Mucosa of gallbladder (tissue), 1 donor: ENCODE results near the gene DRAXIN. TPM values are rescaled to one million over a fixed set of nuclear protein-coding genes. Genes with fewer than 3 reads are reported as not detected.

ENCODE experiments used
- DNase-seq: peaks from one replicate; pipeline ENCODE4 v3.0.0-alpha.2; 2020; ENCODE audit warnings: low spot score
- total RNA-seq: library from RNA; stranded (reverse); gene quantifications from one replicate; pipeline ENCODE4 v1.2.1, GENCODE V29; 2021
- donor health status: DM: no; HTN: no; CAD: no.

Gene DRAXIN
- total RNA-seq, 1 donor from 2014 or later, result 0.12 TPM

DNA sequence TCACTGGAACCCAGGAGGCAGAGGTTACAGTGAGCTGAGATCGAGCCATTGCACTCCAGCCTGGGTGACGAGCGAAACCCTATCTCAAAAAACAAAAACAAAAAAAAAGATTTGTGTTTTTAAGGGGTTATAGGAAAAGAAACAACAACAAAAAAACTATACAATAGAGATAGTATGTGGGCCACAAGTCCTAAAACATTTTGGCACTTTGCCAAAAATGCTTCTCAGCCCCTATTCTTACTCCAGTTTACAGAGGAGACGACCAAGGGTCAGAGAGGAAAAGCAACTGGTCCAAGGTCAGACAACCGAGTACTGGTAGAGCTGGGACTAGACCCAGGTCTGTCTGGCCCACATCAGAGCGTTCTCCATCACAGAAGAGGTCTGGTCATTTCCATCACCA, 33.9 kb upstream of the DRAXIN start:
- no peak for DNase-seq

DNA sequence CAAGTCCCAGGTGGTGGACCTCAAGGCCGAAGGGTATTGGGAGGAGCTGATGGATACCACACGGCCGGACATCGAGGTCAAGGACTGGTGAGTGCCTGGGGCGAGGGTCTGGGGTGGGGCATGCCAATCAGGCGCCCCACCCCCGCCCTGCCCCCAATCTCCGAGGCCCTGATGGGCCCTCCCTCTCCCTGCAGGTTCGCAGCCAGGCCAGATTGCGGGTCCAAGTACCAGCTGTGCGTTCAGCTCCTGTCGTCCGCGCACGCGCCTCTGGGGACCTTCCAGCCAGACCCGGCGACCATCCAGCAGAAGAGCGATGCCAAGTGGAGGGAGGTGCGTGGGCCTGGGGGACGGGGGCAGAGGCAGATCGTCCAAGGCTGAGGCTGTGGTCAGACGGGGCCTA, 33.0 kb upstream of the DRAXIN start:
- DNase-seq, result no peak

DNA sequence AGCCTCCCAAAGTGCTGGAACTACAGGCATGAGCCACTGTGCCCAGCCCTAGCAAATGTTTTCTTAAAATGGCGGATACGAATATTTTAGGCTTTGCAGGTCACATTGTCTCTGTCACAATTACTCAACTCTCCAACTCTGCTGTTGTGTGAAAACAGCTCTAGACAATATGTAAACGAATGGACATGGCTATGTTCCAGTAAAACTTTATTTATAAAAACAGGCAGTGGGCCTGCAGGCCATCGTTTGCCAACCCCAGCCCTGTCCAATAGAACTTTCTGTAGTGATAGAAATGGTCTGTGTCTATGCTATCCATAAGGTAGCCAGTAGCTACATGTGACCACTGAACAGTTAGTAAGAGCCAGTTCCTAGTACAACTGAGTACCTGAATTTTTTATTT, 31.8 kb upstream of the DRAXIN start:
- DNase-seq, result no peak

DNA sequence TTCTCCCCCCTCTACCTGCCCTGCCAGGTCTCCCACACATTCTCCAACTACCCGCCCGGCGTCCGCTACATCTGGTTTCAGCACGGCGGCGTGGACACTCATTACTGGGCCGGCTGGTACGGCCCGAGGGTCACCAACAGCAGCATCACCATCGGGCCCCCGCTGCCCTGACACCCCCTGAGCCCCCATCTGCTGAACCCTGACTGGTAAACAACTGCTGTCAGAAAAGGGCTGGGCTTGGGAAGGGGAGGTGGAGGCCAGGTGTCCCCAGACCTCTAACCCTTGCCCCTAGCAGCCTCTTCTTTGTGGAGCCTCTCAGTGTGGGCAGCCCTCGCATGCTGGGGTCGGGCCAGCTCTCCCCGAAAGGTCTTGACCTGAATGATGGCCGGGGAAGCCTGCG, 30.4 kb upstream of the DRAXIN start:
- no peak for DNase-seq

DNA sequence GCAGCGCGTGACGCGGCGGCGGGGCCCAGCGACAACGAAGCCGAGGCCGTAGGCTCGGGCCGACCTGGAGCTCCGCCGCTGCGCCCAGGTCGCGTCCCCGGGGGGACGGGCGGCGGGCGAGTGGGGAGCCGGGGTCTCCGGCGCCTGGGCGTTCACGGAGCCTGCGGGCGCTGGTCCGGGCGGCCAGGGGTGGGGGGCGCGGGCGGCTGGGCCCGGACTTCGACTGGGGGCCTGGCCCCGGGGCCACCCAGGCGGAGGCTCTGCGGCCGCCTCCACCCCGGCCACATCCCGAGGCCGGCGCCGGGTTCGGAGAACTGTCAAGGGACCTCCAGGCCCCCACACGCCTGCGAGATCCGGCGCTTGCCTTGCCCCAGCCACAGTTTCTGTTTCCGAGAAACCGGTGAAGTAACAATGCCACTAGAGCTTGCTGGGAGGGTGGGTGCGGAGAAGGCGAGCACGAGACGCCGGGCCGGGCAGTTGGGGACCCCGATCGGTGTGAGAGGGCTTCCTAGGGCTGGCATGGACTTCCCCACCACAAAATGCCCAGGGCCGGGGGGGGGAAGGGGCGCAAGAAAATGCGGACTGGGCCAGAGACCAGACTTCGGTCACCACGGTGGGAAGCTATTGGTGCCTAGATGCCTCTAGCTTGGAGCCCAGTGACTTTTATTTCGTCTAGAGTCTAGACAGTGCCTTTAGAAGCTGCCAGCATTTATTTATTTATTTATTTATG, 27.0 kb upstream of the DRAXIN start:
- DNase-seq, result no peak

DNA sequence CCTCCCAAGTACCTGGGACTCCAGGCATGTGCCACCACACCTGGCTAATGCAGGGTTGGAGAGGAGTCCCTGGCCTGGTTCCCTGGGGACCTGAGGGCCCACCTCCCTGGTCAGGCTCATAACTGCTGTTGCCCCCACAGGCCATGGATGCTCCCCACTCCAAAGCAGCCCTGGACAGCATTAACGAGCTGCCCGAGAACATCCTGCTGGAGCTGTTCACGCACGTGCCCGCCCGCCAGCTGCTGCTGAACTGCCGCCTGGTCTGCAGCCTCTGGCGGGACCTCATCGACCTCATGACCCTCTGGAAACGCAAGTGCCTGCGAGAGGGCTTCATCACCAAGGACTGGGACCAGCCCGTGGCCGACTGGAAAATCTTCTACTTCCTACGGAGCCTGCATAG, 23.0 kb upstream of the DRAXIN start:
- DNase-seq, result no peak

DNA sequence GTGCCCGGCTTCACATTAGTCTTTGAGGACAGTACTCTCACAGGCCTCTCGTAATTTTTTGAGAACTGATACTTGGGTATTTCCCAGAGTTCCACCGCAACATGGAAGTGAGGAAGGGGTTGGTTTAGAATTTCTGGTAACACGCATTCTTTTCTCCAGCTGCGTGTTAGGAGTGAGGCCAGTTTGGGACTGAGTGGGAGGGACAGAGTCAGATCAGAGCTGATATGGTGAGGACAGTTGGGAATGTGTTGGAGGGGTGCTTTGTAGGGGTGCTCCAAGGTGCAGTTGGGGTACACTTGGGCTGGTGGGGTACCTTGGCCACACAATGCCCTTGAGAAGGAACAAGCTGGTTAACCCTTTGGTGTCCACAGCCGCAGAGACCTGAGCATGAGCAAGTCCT, 20.8 kb upstream of the DRAXIN start:
- no peak for DNase-seq

DNA sequence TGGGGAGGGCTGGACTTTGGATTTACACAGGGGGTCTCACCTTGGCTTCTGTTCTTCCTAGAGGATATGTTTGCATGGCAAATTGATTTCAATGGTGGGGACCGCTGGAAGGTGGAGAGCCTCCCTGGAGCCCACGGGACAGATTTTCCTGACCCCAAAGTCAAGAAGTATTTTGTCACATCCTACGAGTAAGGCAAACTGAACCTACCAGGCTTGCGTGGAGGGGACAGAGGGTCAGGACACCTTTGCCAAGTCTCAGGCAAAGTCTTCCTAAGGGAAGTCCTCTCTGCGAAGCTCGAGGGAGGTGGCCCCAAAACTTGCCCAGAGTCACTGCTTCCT, 20.3 kb upstream of the DRAXIN start:
- no peak for DNase-seq

DNA sequence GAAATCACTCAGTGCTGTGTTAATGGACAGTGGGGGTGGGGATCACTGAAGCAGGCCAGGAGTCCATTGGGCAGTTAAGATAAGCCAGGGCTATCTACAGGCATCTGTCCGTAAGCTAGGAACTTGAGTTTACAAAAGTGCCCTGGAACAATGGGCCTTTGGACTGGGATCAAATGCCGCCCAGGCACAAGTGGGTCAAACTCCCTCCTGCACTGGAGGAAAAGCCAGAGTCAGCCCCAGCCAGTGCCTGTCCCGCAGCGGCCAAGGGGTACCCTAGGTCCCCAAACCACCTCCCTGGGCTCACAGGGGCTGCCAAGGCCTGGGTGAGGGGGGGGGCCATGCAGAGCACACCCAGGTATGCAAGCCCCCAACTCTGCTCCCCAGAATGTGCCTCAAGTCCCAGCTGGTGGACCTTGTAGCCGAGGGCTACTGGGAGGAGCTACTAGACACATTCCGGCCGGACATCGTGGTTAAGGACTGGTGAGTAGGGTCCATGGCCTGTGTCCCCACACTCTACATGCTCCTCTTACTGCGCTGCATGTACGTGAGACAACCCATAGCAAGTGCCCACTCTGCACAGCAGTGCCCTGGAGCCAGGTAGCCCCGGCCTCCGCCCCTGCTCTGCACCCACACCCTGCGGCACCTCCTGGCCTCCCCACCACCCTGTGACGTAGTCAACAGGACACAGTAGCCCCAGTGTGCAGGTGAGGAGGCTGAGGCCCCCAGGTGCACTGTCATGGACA, 19.8 kb upstream of the DRAXIN start:
- DNase-seq, result peak; percentile 61

DNA sequence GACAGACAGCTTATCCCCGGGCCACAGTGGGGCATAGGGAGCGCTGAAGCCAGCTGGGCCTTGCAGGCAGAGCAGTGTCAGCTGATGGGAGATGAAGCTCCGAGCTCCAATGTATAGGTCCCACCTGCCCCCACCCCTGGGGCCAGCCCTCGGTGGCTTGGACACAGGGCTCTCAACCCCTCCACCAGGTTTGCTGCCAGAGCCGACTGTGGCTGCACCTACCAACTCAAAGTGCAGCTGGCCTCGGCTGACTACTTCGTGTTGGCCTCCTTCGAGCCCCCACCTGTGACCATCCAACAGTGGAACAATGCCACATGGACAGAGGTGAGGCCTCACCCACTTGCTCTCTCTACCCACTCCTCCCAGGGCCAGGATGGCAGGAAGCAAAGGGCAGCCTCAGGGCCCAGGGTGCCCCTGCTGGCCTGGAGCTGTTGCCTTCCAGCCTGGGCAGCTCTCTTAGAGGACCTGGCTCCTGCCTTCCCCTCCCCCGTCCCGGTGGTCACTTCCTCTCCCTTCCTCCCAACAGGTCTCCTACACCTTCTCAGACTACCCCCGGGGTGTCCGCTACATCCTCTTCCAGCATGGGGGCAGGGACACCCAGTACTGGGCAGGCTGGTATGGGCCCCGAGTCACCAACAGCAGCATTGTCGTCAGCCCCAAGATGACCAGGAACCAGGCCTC, 18.3 kb upstream of the DRAXIN start:
- no peak for DNase-seq

DNA sequence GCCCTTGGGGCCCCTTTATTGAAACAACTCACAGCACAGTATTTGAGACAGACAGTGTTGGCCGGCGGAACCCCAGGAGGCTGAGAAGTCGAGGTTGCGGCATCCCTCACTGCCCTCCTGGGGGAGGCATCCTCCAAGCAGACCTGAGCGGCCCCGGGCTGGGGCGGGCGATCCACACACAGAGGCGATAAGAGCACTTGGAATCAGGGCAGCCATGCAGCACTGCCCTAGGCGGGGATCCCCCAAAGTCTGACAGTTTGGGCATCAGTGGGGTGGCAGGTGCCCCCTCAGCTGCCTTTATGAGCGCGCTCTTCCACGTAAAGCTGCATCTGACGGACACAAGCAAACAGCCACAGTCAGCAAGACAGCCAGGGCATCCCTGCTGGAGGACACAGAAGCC, 17.0 kb upstream of the DRAXIN start:
- DNase-seq, result no peak

DNA sequence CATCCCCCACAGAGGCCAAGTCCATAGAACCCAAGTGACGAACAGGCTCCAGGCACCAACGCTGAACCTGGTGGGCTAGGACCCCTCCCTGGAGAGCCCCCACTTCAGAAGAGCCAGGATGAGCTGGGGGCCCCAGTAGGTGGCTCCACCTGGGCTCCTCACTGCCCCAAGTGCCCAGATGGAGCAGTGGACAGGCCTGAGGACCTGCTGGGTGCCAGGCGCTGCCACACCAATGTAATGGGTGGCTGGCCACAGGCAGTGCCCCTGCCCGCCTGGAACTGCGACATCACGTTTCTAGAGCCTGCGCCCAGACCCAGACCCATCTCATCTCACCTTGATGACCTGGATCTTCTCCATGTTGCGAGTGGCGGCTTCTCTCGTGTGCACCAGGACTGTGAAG, 16.2 kb upstream of the DRAXIN start:
- DNase-seq, result no peak

DNA sequence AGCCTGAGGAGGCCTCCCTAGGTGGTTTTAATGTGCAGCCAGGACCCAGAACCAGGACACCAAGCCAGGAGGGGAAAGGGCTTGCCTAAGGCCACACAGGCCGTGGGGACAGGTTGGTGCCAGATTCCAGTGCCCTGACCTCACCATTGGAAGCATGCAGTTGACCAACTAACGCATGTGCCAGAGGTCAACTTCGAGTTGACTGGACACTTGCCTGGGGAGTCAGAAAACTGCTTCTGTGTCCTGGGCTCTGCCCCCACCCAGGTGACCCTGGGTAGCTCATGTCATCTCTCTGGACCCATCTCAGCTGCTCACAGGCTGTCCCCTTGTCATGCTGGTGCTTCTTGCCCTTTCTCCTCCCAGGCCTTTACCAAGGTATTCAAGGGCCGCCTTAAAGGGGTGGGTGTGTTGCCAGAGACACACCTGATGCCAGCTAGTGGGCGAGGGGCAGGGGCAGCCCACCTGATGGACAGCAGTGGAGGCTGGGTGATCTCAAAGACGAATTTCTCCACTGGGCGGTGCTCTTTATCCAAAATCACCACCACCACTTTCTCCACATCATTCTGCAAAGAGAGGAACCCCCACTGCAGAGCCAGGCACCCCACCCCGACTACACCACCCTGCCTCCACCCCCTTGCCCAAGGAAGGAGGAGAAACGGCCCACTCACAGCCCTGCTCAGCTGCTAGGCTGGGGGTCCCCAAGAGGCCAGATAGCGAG, 15.0 kb upstream of the DRAXIN start:
- no peak for DNase-seq

DNA sequence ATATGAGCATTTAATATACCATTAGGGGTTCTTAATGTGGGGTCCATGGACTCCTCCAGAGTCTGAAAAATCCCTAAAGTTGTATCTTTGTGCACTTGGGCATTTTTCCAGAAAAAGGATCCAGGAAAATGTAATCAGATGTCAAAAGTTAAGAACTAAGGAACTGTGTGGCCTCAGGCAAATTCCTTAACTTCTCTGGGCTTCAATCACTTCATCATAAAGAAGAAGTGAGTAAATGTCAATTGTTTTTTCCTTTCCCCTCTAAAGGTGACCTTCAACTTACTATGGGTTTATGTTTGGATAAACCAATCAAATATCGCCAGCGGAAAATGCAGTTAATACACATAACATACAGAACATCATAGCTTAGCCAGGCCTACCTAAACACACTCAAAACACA, 13.1 kb upstream of the DRAXIN start:
- DNase-seq, result no peak

DNA sequence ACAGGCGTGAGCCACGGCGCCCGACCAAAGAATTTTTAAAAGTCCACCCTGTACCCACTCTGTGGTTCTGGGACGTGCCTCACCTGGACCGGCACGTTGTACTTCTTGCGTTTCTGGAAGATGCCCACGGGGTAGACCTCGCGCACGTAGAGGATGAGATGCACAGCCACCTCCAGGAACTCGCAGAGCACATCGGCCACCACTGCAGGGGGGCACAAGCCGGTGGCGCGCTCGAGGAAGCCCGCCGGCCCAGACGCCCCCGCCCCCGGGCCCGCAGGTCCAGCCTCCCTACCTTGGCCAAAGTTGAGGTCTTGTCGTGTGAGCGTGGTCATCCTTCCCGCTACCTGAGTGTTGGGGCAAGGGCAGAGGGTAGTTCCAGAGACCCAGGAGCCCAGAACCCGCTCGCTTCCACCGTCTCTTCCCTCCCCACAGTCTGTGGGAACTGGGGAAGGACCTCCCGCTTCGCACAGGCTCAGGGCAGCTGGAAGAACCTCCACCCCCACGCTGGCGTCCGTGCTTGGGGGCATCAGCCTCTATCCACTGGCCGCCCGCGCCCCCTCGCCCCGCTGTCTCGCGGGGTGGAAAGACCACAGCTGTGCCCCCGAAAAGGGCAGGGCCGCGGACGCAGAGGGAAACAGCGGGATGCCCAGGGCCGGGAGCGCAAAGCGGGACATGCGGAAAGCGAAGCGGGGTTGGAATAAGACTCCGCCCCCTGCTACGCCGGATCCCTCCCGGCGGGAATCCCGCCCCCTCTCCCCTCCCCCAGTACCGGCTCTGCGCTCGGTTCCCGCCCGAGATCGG, 11.0 kb upstream of the DRAXIN start:
- no peak for DNase-seq

DNA sequence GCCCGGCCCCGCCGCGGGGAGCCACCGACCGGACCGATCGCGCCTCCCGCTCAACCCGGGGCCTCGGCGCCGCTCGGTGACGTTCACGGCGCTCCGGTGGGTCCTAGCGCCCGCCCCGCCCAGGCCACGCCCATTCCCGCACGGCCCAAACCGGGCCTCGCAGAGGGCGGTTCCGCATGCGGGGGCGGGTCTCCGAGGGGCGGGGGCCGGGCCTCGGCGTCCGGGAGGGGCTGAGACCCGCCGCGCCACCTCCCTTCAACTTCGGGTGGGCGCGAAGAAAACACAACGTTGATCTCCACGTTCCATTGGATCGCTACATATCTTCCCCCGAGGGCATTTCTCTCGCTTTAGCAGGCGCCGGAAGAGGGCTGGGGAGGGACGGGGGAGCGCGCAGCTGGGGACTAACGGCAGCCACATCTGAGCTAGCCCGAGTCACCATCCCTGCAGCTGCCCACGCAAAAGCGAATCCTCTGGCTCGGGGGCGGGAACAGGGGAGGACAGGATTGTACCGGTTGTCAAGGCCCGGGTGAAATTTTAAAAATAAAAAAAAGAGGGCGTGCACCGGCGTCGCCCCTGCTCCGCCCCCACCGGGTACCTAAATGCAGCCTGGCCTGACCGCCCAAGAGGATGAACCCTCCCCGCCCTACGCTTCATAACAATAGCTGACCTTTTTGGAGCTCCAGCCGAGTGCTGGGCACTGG, 10.3 kb upstream of the DRAXIN start, which contains the start of gene MAD2L2:
Gene MAD2L2, minus strand, starts transcription at position 78 of the 701 bp plus-strand sequence. CDS start 547 bp downstream, outside the sequence.
- DNase-seq, result peak; percentile 84

DNA sequence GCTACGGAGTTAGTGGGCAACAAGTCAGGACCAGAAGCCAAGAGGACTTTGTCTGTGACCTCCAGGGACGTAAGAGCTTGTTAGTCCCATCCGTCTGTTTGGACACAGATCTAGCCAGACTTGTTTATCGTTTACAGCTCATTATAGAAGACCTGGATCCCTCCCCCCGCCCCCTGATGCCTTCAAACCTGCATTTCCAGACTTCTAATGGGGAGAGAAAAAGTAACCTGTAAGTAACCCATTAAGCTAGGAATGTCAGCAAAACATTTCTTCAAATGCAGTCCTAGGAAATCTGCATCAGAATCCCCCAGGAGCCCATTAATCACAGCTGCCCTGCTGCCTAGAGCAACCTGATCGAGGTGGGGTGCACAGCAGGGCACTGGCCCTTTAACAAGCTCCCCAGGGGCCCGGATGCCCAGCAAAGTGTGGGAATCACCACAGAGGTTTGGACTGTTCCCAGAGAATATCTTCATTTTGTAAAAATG, 9.2 kb upstream of the DRAXIN start:
- DNase-seq, result no peak

DNA sequence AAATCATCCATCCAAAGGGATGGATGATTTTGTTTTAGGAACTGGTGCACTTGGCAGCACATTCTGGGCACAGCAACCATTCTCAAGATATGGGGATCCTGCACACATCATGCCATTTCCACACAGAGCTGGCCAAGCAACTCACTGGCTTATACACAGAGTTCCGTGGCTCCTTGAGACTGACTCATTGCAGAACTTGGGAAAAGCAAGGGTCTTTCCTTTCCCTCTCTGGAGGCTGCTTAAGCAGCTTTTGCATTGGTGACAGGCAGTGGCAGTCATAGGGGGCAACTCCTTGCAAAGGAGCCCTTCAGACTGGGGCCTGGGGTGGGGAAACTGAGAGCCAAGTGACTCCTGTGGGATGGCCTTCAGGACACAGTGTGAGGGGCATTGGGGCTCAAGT, 8.7 kb upstream of the DRAXIN start:
- no peak for DNase-seq

DNA sequence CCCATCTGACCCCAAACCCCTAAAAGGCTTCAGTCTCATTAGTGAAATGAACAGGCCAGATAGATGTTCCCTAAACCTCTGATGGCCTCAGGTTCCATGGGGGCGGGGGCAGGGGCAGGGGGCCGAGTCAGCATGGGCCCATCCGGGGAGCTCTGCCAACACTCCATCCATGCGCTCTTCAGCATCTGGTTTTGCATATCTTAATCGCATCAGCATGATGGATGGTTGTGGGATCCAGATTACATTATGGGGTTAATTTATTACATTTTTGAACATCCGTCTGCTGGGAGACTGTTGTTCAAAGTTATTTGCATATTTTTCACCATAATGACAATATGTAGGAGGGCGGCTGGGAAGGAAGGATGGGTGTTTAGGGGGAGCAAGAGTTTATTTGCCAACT, 7.4 kb upstream of the DRAXIN start:
- DNase-seq, result no peak

DNA sequence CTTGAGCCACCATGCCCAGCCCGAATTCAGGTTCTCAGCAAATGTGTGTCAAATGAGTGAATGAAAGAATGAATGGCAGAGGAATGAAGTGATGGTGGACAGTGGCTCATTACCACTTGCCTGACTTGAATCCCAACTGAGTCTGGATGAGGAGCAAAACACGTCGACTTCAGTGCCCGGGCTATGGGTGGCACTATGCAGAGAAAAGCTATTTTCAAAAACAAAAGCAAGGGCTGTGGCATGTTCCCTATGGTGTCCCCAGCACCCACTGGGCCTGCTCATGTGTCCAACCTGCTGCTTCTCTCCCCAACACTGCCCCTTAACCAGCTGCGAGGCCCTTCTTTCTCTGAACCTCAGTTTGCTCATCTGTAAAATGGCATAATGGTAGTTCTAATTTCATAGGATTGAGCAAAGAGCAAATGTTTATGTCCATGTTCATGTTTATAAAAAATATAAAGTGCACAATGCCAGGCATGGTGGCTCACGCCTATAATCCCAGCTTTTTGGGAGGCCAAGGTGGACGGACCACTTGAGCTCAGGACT, 6.2 kb upstream of the DRAXIN start:
- no peak for DNase-seq
